GM18868 (cell line): ENCODE results near the gene MAP2K7.

Experiments used
- ATAC-seq: cut with Tn5 transposase; IDR thresholded peaks from one replicate; pipeline ENCODE4 v1.9.1; 2021; ENCODE audit warnings: mild to moderate bottlenecking, moderate library complexity; ENCODE audit not compliant: unreplicated experiment

The MAP2K7 gene

DNA sequence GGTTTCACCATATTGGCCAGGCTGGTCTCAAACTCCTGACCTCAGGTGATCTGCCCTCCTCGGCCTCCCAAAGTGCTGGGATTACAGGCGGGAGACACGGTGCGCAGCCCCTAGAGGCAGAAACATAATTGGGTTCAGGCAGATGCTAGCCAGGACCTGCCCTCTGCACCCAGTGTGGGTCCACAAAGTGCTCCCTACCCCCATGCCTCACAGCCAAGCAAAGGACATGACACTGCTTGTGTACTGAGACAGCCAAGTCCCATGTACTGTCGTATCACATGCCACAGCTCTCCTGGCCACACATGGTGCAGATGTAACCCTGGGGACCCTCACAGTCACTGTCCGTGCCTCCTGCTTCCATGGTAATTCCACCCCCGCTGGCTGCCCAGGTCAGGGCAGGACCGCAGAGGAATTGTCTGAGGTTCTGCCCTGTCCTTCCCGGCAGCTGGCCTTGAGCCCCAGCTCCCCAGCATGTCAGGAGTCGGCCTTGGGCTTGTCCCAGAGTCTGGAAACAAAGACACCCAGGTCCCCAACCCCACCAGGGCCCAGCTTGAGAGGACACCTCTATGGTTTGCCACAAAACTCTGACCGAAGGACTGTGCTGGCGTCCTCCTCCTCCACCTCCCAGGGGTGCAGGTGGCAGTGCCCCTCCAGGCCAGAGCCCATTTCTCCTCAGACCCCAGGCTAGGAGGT lies 37.1 kb upstream of the MAP2K7 start:
- no peak for ATAC-seq

DNA sequence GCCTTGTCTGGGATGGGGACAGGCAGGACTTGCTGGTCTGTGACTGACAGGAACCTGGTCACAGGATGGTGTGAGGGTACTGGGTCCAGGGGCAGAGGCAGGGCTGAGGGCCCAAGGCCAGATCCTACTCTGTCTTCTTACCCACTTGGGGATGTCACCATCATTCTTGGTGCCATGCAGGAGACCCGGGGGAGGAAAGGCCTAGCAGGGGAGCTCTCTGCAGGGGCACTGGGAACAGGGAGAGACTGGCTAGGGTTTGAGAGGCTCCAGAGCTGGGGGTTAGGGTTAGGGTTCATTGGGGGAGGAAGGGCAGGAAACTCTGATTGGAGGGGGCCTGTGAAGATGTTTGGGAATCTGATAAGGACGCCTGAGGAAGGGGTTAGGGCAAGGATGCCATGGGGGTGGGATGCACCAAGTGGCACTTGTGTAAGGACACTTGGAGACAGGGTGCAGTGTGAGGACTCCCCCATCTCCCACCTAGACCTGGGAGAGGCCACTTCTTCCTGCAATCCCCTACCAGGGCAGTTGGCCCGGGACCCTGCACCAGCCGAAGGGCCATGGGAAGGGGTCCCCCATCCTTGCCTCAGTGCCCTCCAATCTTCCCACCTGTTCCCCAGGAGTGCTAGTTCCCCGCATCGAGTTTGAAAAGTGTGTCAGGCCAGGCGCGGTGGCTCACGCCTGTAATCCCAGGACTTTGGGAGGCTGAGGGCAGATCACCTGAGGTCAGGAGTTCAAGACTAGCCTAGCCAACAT lies 36.4 kb upstream of the MAP2K7 start:
- ATAC-seq = no peak

DNA sequence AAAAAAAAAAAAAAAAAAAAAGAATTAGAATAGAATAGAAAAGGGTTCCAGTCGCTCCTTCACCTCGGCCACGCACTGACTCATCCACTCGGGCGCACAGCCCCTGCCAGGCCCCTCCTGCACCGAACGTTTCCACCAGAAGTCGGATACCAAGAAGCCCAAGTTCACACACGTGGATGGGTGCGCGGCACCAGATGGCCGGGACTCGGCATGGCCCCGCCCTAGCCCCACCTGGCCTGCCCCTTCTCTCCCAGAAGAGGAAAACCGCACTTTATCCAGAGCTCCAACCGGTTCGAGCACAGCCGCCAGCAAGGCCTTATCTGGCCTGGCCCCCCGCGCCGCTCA lies 35.4 kb upstream of the MAP2K7 start:
- no peak for ATAC-seq

DNA sequence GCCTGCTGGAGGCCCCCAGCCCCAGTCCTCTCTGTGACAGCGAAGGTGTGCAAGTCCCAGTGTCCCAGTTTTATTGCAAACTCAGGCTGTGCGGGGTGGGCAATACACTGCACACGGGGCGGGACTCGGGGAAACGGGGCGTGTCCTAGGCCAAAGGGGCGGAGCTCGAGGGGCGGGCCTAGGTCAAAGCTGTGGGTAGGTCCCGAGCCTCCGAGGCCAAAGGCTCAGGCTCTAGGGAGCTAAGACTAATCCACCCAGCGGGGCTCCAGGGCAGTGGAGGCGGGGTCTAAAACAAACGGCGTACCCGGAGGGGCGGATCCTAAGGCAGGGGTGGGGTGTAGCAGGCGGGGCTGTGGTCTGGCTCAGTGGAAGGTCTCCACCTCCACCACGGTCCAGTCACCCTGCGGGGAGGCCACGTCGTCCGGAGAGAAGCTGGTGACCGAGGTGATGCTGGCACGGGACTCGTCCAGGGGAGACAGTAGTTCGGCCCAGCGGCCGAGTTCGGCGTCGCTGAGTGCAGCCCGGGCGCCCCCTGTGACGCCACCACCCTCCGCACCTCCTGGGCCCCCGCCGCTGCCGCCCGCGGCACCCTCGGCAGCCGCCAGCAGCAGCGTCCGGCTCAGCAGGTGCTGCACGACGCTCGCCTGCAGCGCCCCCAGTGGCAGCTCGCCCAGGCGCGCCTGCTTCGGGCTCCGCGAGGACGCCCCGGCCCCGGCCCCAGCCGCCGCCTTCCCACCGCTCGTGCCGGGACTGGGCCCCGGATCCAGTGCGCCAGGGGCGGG lies 34.8 kb upstream of the MAP2K7 start:
- peak; percentile 54 for ATAC-seq

DNA sequence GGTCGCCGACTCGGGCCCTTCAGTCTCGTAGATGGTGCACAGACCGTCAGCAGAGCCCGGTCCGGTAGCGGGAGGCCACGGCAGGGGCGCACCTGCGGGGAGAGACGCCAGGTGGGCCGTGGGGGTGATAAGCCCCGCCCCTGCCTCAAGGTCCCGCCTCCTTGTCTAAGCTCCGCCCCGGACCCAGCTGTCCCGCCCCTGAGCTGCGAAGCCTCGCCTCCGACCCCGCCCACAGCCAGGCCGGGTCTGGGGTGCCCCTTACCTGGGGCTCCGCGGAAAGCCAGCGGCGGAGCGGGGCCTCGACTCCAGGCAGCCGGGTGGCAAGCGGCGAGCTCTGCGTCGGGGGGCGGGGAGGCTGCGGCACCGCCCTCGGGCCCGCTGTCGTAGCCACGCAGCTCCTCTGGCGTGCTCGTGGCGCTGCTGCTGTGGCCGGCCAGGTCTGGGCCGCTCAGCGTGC lies 34.2 kb upstream of the MAP2K7 start:
- peak; percentile 48 for ATAC-seq

DNA sequence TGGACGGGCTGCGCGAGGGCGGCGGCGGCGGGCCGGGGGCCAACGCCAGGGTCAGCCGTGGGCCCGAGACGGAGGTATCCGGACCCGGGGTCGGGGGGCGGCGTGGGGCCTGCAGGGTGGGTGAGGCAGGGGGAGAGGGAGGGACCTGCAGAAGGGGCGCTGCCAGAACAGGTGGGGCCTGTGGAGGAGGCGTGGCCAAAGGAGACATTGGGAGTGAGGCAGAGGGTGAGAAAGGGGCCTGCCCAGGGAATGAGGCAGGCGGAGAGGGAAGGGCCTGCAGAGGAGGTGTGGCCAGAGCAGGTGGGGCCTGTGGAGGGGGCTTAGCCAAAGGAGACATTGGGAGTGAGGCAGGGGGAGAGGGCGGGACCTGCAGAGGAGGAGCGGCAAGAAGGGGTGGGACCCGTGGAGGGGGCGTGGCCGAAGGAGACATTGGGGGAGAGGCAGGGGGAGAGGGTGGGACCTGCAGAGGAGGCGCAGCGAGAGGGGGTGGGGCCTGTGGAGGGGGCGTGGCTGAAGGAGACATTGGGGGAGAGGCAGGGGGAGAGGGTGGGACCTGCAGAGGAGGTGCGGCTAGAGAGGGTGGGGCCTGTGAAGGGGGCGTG lies 33.7 kb upstream of the MAP2K7 start:
- no peak for ATAC-seq

DNA sequence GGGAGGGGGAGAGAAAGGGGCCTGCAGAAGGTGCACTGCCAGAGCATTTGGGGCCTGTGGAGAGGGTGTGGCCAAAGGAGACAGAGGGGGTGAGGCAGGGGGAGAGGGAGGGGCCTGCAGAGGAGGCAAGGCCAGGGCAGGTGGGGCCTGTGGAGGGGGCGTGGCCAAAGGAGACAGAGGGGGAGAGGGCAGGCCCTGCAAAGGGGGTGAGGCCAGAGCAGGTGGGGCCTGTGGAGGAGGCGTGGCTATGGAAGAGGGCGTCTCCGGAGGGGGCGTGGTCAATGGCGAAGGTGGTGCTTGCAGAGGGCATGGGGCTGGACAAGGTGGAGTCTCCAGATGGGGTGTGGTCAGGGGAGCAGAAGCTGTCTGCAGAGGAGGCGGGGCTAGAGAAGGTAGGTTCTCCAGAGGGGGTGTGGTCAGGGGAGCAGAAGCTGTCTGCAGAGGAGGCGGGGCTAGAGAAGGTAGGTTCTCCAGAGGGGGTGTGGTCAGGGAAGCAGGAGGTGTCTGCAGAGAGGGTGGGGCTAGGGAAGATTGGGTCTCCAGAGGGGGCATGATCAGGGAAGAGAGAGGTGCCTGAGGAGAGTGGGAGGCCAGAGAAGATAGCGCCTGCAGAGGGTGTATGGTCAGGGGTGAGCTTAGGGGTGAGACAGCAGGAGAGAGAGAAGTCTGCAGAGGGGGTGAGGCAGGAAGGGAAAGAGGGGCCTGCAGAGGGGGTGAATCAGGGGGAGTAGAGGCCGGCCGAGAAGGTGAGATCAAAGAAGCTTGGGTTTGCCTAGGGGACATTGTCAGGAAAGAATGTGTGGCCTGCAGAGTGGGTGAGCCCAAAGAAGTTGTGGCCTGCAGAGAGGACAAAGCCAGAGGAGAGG lies 32.9 kb upstream of the MAP2K7 start:
- no peak for ATAC-seq

DNA sequence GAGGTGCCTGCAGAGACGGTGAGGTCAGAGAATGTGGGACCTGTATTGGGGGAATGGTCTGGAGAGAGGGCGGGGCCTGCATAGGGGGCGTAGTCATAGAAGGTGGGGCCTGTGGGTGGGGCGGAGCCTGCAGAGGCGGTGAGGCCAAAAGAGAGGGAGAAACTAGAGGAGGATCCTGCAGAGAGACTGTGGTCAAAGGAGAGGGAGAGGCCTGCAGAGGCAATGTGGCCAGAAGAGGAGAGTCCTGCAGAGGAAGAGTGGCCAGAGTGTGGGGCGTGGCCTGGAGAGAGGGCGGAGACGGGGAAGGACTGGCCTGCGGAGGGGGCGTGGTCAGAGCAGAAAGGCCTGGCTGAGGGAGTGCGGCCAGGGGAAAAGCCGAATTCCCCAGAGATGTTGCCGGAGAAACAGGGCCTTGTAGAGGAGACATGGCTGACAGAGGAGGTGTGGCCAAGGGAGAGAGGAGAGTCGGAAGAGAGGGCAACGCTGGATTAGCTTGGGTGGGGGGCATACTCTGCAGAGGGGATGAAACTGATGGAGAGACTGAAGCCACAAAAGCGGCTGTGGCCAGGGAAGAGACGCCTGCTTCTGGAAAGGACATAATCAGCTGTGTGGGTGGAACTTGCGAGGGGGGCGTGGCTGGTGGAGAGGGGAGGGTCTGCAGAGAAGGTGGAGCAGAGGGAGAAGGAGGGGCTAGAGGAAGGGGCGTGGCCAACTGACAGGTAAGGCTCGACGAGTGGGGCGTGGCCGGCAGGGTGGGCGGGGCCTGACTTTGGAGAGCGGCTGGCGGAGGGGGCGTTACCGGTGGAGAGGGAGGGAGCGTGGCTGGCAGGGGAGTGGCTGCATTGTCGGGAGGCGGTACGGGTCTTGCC lies 32.0 kb upstream of the MAP2K7 start:
- ATAC-seq = no peak

DNA sequence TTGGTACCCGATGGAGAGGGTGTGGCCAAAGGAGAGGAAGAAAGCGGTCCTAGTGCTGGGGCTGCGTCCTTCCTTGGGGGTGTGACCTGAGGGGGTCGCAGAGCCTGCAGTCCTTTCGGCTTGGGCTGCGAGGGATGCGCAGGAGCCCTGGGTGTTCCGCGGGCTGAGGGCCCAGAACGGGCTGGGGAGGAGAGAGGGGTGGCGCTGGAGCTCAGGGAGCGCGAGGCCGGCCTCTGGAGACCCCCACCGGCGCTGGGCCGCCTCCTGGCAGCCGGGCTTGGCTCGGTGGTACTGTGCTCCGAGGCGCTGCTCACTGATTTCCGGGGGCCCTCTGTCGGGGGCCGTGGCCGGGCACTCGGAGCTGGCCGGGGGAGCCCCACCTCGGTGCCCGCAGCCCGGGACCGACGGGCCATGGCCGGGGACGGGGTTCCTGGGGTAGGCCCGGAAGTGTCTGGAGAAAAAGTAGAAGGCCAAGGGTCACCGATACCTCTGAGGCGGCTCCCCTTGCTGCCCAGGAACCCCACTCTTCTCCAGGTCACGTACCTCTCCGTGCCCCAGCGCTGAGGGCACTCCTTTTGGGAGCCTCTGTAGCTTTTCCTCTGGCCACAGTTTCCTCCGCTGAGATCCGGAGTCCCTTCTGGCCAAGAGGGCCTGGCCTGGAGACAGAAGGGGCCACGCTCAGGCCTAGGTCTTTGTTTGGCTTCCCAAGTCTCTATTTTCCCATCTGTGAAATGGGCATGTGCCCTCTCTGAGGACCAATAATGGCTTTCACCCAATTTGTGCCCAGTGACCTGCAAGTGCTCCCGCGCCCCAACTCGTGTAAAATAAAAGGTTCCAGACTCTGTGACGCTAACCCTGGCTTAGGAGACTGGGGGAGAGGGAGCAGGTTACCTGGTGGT lies 31.1 kb upstream of the MAP2K7 start:
- ATAC-seq = no peak

DNA sequence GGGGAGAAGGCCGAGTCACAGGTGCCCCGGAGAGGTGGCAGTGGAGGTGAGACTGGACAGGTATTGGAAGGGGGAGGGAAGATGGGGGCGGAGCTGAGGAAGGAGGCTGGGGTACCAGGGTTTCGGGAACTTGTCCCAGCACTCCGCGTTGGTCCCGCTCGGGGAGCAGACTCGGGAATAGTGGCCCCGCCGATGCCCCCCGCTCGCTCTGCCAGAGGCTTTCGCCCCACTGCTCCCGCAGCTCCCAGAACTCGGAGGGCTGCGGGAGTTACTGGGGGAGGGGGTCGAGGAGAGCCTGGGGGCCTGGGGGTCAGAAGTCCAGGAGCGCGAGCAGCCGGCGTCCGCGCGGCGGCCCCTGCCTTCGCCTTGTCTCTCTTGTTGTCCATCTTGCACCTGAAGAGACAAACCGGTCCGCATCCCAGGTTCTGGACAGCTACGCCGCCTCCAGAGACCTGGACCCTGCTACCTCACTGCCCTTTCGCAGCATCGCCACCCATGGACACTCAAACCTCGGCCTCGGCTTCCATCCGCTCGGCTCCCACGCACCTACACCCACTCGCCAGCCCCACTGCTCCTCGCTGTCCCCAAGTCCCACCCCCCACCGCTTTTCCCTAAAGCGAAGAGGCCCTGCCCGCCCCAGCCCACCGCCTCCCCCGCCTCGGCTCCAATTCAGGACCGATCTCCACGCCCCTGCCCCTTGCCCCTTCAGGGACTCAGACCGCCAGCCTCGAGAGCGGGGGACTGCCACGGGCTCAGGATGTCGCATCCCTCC lies 30.2 kb upstream of the MAP2K7 start:
- no peak for ATAC-seq

DNA sequence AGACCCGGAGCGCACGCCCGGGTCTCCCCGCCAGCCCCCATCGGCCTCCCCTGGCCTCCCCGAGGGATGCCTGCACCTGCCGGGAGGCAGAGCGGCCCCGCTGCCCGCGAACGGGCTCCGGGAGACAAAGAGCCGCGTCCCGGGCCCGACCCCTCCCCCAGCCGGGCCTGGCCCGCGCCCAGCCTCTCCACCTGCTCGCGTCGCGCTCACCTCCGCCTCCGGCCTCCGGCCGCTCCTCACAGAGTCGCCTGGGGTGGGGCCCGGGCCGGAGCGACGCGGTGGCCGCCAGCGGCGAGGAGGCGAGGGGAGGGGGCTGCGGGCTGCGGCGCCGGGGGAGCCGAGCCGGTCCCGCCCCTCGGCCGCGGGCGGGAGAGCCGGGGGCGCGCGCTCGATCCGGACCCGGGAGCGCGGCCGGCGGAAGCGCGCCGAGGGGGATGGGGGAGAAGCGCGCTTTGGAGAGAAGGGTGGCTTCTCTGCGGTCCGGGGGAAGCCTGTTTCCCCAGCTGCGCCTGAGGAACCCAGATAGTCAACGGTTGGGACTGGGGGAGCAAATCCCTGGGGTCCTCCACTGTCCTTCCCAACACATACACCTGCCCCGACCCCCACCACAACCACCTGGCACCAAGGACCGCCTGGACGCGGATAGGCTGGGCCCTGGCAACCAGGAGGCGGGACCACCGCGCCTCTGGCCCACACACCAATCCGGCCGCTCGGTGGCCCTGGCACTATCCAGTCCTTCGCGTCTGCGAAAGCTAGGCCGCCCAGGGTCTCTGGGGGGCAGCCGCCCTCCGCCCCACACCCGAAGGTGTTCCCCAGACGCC lies 29.4 kb upstream of the MAP2K7 start, which contains the start of gene PRR36:
PRR36 (minus strand) TSS at position 315 of the 821 bp plus-strand sequence. CDS start 701 bp downstream, outside the sequence.
- ATAC-seq = no peak

DNA sequence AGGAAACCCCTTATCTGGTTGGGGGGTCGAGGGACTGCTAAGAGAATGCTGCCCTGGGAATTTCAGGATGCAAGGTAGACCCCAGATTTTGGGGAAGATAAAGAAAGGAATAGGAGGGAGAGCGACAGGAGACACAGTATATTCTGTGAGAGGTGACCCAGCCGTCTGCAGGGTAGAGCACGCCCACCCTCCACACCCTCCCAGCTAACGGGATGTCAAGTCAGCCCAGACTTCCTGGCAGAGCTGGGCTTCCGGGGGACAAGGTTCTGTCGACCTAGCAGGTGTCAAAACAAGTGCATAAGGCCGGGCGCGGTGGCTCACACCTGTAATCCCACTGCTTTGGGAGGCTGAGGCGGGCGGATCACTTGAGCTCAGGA lies 28.8 kb upstream of the MAP2K7 start:
- ATAC-seq = no peak

DNA sequence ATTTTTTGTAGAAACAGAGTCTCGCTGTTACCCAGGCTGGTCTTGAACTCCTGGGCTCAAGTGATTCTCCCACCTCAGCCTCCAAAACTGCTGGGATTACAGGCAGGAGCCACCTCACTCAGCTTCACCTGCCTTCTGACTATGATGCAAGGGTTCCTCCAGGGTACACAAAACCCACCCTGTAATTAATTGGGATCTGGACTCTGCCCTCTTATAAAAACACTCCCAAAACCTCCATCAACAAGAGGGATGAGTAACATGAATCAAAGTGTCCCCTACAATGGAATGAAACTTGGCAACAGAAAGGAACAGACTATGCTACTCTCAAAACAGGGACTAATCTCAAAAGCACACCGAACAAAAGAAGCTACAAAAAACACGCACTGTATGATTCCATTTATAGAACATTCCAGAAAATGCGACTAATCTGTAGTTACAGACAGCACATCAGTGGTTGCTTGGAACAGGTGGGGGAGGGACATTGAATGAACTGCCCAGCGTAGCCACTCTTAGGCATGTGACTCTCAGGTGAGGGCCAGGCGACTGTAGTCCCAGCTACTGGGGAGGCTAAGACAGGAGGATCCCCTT lies 26.3 kb upstream of the MAP2K7 start:
- ATAC-seq = no peak

DNA sequence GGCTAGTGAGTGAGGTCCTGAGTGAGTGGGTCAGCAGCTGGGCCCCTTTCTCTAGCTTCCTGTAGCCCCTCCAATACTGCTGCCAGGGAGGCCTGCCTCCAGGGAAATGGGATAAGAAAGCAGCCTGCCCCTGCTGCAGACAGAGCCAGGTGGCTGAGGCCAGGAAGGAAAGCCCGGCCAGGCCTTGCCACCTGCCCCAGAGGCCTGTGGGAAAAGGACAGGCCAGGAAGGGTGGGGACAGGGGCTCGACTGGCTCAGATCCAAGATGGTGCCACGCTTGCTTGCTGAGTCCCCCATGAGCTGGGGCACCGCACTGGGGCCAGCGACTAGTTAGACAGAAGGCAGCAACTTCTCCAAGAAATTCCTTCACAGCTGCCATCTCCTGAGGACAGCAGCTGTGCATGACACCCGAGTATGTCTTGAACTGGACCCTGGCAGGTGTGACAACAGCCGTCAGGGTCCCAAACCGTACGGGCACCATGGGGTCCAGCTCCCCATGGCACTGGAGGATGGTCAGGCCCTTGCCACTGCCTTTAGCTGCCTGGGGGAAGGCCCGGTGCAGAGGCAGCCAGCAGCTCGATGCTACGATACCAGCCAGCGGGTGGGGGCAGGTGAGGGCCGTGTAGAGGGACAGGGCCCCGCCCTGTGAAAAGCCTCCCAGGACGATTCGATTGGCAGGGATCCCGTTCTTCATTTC lies 24.4 kb upstream of the MAP2K7 start:
- ATAC-seq = no peak

DNA sequence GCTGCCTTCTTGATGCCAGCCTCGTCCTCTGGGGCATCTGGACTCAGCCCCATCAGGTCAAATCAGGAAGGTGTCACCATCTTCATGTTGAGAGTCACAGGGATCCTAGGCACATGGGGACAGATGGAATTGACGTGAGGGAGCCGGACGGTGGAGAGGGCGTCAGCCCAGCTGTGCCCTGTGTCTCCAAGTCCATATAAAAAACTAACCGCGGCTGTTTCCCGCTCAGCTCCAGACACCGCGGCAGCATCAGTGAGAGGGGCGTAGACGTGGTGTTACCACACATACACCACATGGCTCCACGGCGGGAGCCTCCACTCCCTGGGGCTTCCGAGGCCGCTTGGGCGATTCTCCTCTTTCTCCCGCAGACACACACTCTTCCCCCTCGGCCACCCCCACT lies 23.8 kb upstream of the MAP2K7 start:
- no peak for ATAC-seq

DNA sequence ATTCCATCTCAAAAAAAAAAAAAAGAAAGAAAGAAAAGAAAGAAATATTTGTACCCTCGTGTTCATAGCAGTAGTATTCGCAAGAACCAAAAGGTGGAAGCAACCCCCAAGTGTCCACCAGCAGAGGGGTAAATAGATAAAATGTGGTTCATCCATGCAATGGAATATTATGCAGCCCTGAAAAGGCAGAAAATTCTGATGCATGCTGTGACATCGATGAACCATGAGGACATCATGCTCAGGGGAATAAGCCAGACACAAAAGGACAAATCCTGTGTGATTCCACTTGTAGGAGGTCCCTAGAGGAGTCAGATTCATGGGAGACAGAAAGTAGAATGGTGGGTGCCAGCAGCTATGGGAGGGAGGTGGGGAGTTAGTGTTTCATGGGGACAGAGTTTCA lies 21.8 kb upstream of the MAP2K7 start:
- no peak for ATAC-seq
